Nephron progenitor cell (in vitro differentiated cells): ENCODE data around the gene TDRD15.

Experiments
- DNase-seq: peaks from one replicate; pipeline ENCODE4 v3.0.0; 2021
- H3K27ac Mint-ChIP-seq: 2 replicates; pipeline ENCODE4 v1.8.0; 2021; ENCODE audit warnings: mild to moderate bottlenecking, moderate library complexity, mixed read lengths
- H3K27me3 Mint-ChIP-seq: 2 replicates; pipeline ENCODE4 v1.8.0; 2021; ENCODE audit warnings: mild to moderate bottlenecking, low read depth, mixed read lengths; ENCODE audit not compliant: poor library complexity
- H3K36me3 Mint-ChIP-seq: 2 replicates; pipeline ENCODE4 v1.8.0; 2021; ENCODE audit warnings: low read depth, mixed read lengths
- H3K4me1 Mint-ChIP-seq: 2 replicates; pipeline ENCODE4 v1.8.0; 2021; ENCODE audit warnings: mixed read lengths
- H3K4me3 Mint-ChIP-seq: 2 replicates; pipeline ENCODE4 v1.8.0; 2021; ENCODE audit warnings: mild to moderate bottlenecking, moderate library complexity, mixed read lengths
- H3K9me3 Mint-ChIP-seq: 2 replicates; pipeline ENCODE4 v1.8.0; 2021; ENCODE audit warnings: mild to moderate bottlenecking, moderate library complexity, mixed read lengths
- CTCF ChIP-seq: fragments of 200-600 bp; sonication (generic); IDR thresholded peaks from 2 replicates; pipeline ENCODE4 v1.5.0; 2021; ENCODE audit warnings: antibody characterized with exemption

The TDRD15 gene

DNA sequence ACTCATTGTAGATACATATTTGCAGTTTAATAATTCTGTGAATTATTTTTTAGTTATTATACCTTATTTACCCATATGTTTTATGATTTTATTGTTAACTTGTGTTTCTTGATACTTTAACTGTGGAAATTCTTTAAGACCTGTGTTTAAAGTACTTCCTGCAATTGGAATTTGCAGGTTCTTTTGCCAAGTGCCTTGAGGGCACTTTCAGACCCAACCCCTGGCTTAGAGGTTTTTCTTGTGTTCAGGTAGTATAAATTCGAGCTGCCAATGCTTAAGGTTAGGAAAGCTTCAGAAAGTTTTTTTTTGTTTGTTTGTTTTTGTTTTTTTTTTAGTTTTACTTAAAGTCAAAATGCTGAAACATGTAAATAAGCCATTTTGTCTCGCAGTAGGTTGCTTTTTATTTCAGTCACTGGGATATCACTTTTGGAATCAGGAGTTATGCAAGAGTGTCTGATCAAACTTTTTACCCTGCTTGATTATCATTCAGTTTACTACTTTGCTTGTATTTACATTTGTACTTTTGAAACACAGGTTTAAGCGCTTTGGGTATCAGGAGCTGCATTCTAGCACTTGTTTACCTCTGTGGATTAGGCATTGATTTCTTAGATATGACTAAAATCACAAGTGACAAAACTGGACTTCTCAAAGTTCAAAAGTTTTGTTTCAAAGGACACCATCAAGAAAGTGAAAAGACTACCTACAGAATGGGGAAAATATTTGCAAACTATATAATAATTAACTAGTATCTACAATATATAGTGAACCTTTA, 31.8 kb downstream of the TDRD15 start:
- H3K4me1 Mint-ChIP-seq, result no peaks in the 10 kb centered on the region
- peaks cover 5% of the 10 kb centered on the region for H3K9me3 Mint-ChIP-seq
- TF ChIP-seq CTCF, result no peak
- H3K4me3 Mint-ChIP-seq, result no peak overlapping the region
- no peaks in the 10 kb centered on the region for H3K36me3 Mint-ChIP-seq
- H3K27ac Mint-ChIP-seq, result no peak overlapping the region
- DNase-seq, result no peak
- peaks cover 6% of the 10 kb centered on the region for H3K27me3 Mint-ChIP-seq

- no peaks in the 10 kb centered on the region for H3K9me3 Mint-ChIP-seq
- H3K27me3 Mint-ChIP-seq, result peaks cover 3% of the 10 kb centered on the region
- no peak for DNase-seq
- H3K36me3 Mint-ChIP-seq, result no peaks in the 10 kb centered on the region
- H3K4me1 Mint-ChIP-seq, result no peaks in the 10 kb centered on the region
- no peak for TF ChIP-seq CTCF
- H3K4me3 Mint-ChIP-seq, result no peak overlapping the region
- H3K27ac Mint-ChIP-seq, result no peak overlapping the region
These were observed 37.4 kb downstream of the TDRD15 start for GRCh38 chr2:21161122-21161521.

DNA sequence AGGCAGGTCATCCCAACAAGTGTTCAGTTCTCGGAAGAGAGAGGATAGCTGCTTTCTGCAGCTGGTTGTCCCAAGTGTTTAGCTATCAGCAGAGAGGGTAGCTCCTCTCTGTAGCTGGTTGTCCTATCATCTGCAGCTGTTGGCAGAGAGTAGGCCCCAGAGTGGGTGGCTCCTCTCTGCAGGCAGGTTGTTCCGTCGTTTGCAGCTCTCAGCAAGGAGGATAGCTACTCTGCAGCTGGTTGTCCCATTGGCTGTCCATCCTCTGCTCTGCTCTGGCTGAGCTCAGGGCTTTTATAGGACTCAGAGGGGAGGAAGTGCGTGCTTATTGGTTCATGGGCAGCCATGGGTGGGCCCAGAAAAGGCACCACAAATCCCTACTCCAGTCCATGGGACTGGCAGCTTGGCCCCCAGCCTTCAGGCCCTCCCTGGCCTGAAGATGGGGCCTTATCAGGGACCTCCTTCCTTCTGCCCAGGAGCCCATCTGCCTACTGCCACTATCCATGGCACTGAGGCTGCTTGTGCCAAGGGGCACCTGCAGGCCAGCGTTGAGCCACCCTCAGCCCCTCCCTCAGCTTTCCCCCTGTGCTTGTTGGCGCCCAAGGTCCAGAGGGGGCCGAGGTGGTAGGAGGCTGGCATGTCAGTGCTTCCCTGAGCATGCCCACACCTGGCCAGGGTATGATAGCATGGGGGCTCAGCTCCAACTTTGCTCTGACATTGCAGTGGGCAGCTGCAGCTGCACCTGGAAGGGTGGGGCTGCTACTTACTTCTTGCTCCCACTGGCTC, 38.3 kb downstream of the TDRD15 start:
- no peak overlapping the region for H3K27ac Mint-ChIP-seq
- no peaks in the 10 kb centered on the region for H3K9me3 Mint-ChIP-seq
- H3K27me3 Mint-ChIP-seq, result peaks cover 3% of the 10 kb centered on the region
- no peak overlapping the region for H3K4me3 Mint-ChIP-seq
- no peaks in the 10 kb centered on the region for H3K4me1 Mint-ChIP-seq
- H3K36me3 Mint-ChIP-seq, result no peaks in the 10 kb centered on the region
- TF ChIP-seq CTCF, result no peak
- DNase-seq, result no peak

- H3K4me3 Mint-ChIP-seq, result no peak overlapping the region
- no peak overlapping the region for H3K27ac Mint-ChIP-seq
- peaks cover 3% of the 10 kb centered on the region for H3K27me3 Mint-ChIP-seq
- no peaks in the 10 kb centered on the region for H3K4me1 Mint-ChIP-seq
- no peak for TF ChIP-seq CTCF
- no peak for DNase-seq
- no peaks in the 10 kb centered on the region for H3K9me3 Mint-ChIP-seq
- H3K36me3 Mint-ChIP-seq, result no peaks in the 10 kb centered on the region
These were observed 38.8 kb downstream of the TDRD15 start for GRCh38 chr2:21162615-21162878.

GRCh38 chr2:21163213-21163612, 39.4 kb downstream of the TDRD15 start:
- no peak overlapping the region for H3K4me3 Mint-ChIP-seq
- no peaks in the 10 kb centered on the region for H3K36me3 Mint-ChIP-seq
- H3K9me3 Mint-ChIP-seq, result no peaks in the 10 kb centered on the region
- no peak overlapping the region for H3K27ac Mint-ChIP-seq
- H3K27me3 Mint-ChIP-seq, result peaks cover 3% of the 10 kb centered on the region
- H3K4me1 Mint-ChIP-seq, result no peaks in the 10 kb centered on the region
- no peak for TF ChIP-seq CTCF
- DNase-seq, result no peak

DNA sequence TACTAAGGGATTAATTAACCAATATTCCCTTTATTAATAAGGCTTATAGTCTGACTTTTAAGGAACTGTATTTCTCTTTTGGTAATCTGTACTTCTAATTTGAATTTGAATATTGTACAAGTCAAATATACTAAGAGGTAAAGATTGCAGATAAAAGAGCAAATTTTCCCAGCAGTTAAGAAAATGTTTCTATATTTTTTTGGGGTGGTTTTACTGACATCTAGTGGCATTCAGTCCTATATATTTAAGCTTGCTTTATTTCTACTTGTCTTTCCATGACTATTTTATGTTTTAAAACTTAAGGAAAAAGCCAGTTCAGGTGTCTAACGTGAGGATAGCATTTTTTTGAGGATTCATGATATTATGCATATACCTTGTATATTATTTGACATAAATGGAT, 41.6 kb downstream of the TDRD15 start:
- DNase-seq, result no peak
- H3K4me3 Mint-ChIP-seq, result no peak overlapping the region
- H3K9me3 Mint-ChIP-seq, result peaks cover 3% of the 10 kb centered on the region
- no peak overlapping the region for H3K27ac Mint-ChIP-seq
- no peaks in the 10 kb centered on the region for H3K36me3 Mint-ChIP-seq
- no peaks in the 10 kb centered on the region for H3K4me1 Mint-ChIP-seq
- peaks cover 2% of the 10 kb centered on the region for H3K27me3 Mint-ChIP-seq
- no peak for TF ChIP-seq CTCF
